T-cell (primary cell): Measurements from ENCODE around the gene CDH4. TPM values are rescaled to one million over a fixed set of nuclear protein-coding genes. Genes with fewer than 3 reads are reported as not detected.

Experiments used
- ATAC-seq, 4 experiments: fragments of 200-7000 bp in 3 of 4; fragments of 150-1000 bp in 1 of 4; cut with Tn5 transposase; replicated peaks in 1 of 4; 1 replicate in 3 of 4; 2 replicates in 1 of 4; pipeline ENCODE4 v1.10.0; 2021; ENCODE audit warnings: moderate library complexity in 3 of 4, mild to moderate bottlenecking in 2 of 4, moderate number of reproducible peaks in 1 of 4
- CTCF ChIA-PET, 2 donors: fragments of 300-600 bp; sonication (Branson Sonifier 250); formaldehyde crosslinking; loops; one replicate each; lab custom pipeline; 2022; ENCODE audit warnings: antibody characterized with exemption in 2 of 2; lab: Charles Lee
- POLR2A ChIA-PET, 2 donors: fragments of 300-600 bp; sonication (Branson Sonifier 250); formaldehyde crosslinking; loops; one replicate each; lab custom pipeline; 2022; ENCODE audit warnings: antibody characterized with exemption in 2 of 2; lab: Charles Lee
- DNase-seq, 35 experiments: peaks; one replicate each; pipeline versions ENCODE4 v3.0.0 to v3.0.0-alpha.2; 2013 to 2023
- H3K27ac ChIP-seq: one replicate; pipeline ENCODE4 v1.5.1; 2013; ENCODE audit warnings: low read length
- H3K27me3 ChIP-seq, 2 experiments: replicated peaks in 1 of 2; 1 replicate in 1 of 2; 2 replicates in 1 of 2; pipeline versions ENCODE4 v1.6.1 to v1.7.0; 2013; ENCODE audit warnings: low read length in 1 of 2, mixed read lengths in 1 of 2; ENCODE audit not compliant: control insufficient read depth in 2 of 2, insufficient read depth in 2 of 2; ENCODE audit errors: extremely low read depth in 1 of 2
- H3K36me3 ChIP-seq, 2 donors: 1 replicate in 1 of 2; 2 replicates in 1 of 2; pipeline versions ENCODE4 v1.6.1 to v1.7.0; 2013; ENCODE audit warnings: low read length in 1 of 2; ENCODE audit not compliant: control insufficient read depth in 2 of 2, insufficient read depth in 1 of 2; ENCODE audit errors: extremely low read depth in 1 of 2
- H3K4me1 ChIP-seq, 2 experiments: 1 replicate in 1 of 2; 2 replicates in 1 of 2; pipeline versions ENCODE4 v1.6.1 to v1.7.0; 2013; ENCODE audit warnings: low read length in 2 of 2, mixed read lengths in 1 of 2; ENCODE audit not compliant: insufficient read depth in 2 of 2, control insufficient read depth in 1 of 2; ENCODE audit errors: extremely low read depth in 1 of 2
- H3K4me3 ChIP-seq, 2 donors: 1 replicate in 1 of 2; 2 replicates in 1 of 2; pipeline versions ENCODE4 v1.5.1 to v1.7.0; 2013; ENCODE audit warnings: mild to moderate bottlenecking in 2 of 2, low read length in 1 of 2, moderate library complexity in 1 of 2; ENCODE audit not compliant: control insufficient read depth in 1 of 2; ENCODE audit errors: extremely low read depth in 1 of 2
- H3K9me3 ChIP-seq: 2 replicates; pipeline ENCODE4 v1.7.0; 2013
- H3K27ac Mint-ChIP-seq, 2 donors: one replicate each; pipeline ENCODE4 v1.8.0; 2020 to 2021; ENCODE audit warnings: mild to moderate bottlenecking in 2 of 2, mixed read lengths in 2 of 2
- H3K27me3 Mint-ChIP-seq, 2 donors: one replicate each; pipeline ENCODE4 v1.8.0; 2021 to 2022; ENCODE audit warnings: mixed read lengths in 2 of 2
- H3K36me3 Mint-ChIP-seq: one replicate; pipeline ENCODE4 v1.8.0; 2021; ENCODE audit warnings: mixed read lengths
- H3K4me1 Mint-ChIP-seq, 3 donors: one replicate each; pipeline ENCODE4 v1.8.0; 2020 to 2022; ENCODE audit warnings: mixed read lengths in 3 of 3, mild to moderate bottlenecking in 1 of 3
- H3K4me3 Mint-ChIP-seq, 3 donors: one replicate each; pipeline ENCODE4 v1.8.0; 2020 to 2022; ENCODE audit warnings: mild to moderate bottlenecking in 3 of 3, mixed read lengths in 3 of 3, moderate library complexity in 3 of 3
- H3K9me3 Mint-ChIP-seq, 3 donors: one replicate each; pipeline ENCODE4 v1.8.0; 2020 to 2022; ENCODE audit warnings: mixed read lengths in 3 of 3
- WGBS: methylation state at CpG from one replicate; pipeline ENCODE4 v1.1.5; 2013; ENCODE audit warnings: missing lambda C conversion rate; ENCODE audit not compliant: insufficient coverage; 5-methylcytosine and 5-hydroxymethylcytosine counted together
- total RNA-seq, 35 experiments: library from RNA in 6 of 35; stranded (reverse) in 6 of 35; fragments of 120-200 nt in 1 of 35; gene quantifications; one replicate each; pipeline versions ENCODE4 v1.2.1 to v1.2.4 and lab custom pipeline; 2013 to 2026

Gene CDH4
- total RNA-seq, 5 donors from 2014 or later (not counting 1 experiment from before 2014, with no cell fraction given) = 0.06 to 0.64 (median 0.14) TPM

- H3K9me3 ChIP-seq = no peaks in the 10 kb centered on the region
- no peaks in the 10 kb centered on the region for H3K36me3 Mint-ChIP-seq
- H3K27ac Mint-ChIP-seq = no peak overlapping the region
- H3K4me1 Mint-ChIP-seq = no peaks in the 10 kb centered on the region
- H3K27me3 ChIP-seq = peaks cover 0 to 13% of the 10 kb centered on the region in 2 experiments
- DNase-seq = no peak
- no peak overlapping the region for H3K4me3 Mint-ChIP-seq
- ATAC-seq = no peak
- no peaks in the 10 kb centered on the region for H3K4me1 ChIP-seq
- 64% methylated on average over 6 of the region's 6 CpGs for WGBS
- no peak overlapping the region for H3K4me3 ChIP-seq
- peaks cover 5 to 11% (median 7%) of the 10 kb centered on the region in 3 donors for H3K9me3 Mint-ChIP-seq
- H3K27me3 Mint-ChIP-seq = peaks cover 0 to 3% of the 10 kb centered on the region in 2 donors
- H3K27ac ChIP-seq = no peak overlapping the region
- ChIA-PET POLR2A (no interaction called here), CTCF (no interaction called here)
- no peaks in the 10 kb centered on the region for H3K36me3 ChIP-seq
Measured at GRCh38 chr20:61749406-61750075, 497.5 kb downstream of the CDH4 start.

DNA sequence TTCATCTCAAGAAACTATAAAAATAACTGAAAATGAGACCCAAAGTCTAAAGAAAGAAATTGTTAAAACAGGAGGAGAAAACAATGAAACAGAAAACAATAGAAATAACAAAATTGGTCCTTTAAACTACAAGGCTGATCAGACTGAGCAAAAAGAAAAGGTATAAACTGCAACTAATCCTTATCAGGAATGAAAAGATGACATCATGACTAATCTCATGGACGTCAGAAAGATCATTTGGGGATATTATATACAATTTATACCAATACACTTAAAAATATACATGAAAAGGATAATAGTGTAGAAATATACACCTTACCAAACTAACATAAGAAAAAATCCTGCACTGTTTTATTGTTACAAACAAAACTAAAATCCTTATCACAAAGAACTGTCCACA lies 498.0 kb downstream of the CDH4 start:
- Histone ChIP-seq H3K27me3 (peaks cover 0 to 13% of the 10 kb centered on the region in 2 experiments), H3K27ac (no peak overlapping the region), H3K9me3 (no peaks in the 10 kb centered on the region), H3K4me1 (no peaks in the 10 kb centered on the region), H3K36me3 (no peaks in the 10 kb centered on the region), H3K4me3 (no peak overlapping the region)
- Mint-ChIP-seq H3K4me1 (no peaks in the 10 kb centered on the region), H3K4me3 (no peak overlapping the region), H3K36me3 (no peaks in the 10 kb centered on the region), H3K27ac (no peak overlapping the region), H3K27me3 (peaks cover 0 to 3% of the 10 kb centered on the region in 2 donors), H3K9me3 (peaks cover 5 to 11% (median 7%) of the 10 kb centered on the region in 3 donors)
- ChIA-PET CTCF (interaction anchor here in 1 of 2 donors (0.6 kb wide), 1 partner anchor 471 kb away, joined by 4 read pairs; no protein-coding TSS in a partner anchor), POLR2A (no interaction called here)
- ATAC-seq = no peak
- DNase-seq = no peak
- no CpG with 5 or more reads among the region's 1 CpG for WGBS

DNA sequence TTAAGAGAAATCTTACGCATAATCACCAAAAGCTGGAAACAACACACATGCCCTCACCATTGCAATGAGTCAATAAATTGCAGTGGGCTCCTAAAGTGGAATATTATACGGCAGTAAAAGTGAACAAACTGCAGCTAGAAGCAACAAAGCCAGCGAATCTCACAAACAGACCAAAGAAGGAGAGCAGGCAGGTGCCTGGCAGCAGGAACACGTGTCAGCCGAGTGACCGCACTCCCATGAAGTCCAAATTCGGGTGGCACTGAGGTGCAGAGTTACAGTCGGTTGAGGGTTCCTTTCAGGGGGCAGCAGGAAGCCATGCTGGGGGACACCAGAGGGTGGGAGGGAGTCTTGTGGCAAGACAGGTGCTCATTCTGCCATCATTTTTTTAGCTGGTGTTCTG lies 500.5 kb downstream of the CDH4 start:
- Mint-ChIP-seq H3K4me3 (no peak overlapping the region), H3K27me3 (no peaks in the 10 kb centered on the region), H3K4me1 (no peaks in the 10 kb centered on the region), H3K36me3 (no peaks in the 10 kb centered on the region), H3K27ac (no peak overlapping the region), H3K9me3 (peaks cover 5 to 10% (median 5%) of the 10 kb centered on the region in 3 donors)
- no peaks in the 10 kb centered on the region for H3K36me3 ChIP-seq
- ChIA-PET POLR2A (no interaction called here), CTCF (no interaction called here)
- WGBS = 78% methylated on average over 7 of the region's 8 CpGs
- H3K4me1 ChIP-seq = no peaks in the 10 kb centered on the region
- H3K9me3 ChIP-seq = no peaks in the 10 kb centered on the region
- no peak overlapping the region for H3K27ac ChIP-seq
- no peaks in the 10 kb centered on the region for H3K27me3 ChIP-seq
- no peak overlapping the region for H3K4me3 ChIP-seq
- ATAC-seq (no peak), DNase-seq (no peak)

GRCh38 chr20:61753316-61753942 lies 501.4 kb downstream of the CDH4 start:
- no peak overlapping the region for H3K27ac Mint-ChIP-seq
- H3K27ac ChIP-seq = no peak overlapping the region
- WGBS = 70% methylated on average over 10 of the region's 12 CpGs
- no peaks in the 10 kb centered on the region for H3K27me3 ChIP-seq
- no peaks in the 10 kb centered on the region for H3K4me1 Mint-ChIP-seq
- no peak overlapping the region for H3K4me3 Mint-ChIP-seq
- H3K4me3 ChIP-seq = no peak overlapping the region
- peaks cover 3 to 10% (median 5%) of the 10 kb centered on the region in 3 donors for H3K9me3 Mint-ChIP-seq
- no peak for ATAC-seq
- no peaks in the 10 kb centered on the region for H3K36me3 ChIP-seq
- H3K36me3 Mint-ChIP-seq = no peaks in the 10 kb centered on the region
- DNase-seq = no peak
- ChIA-PET POLR2A (no interaction called here), CTCF (no interaction called here)
- H3K4me1 ChIP-seq = no peaks in the 10 kb centered on the region
- H3K9me3 ChIP-seq = no peaks in the 10 kb centered on the region
- H3K27me3 Mint-ChIP-seq = no peaks in the 10 kb centered on the region

GRCh38 chr20:61753987-61754956 lies 502.2 kb downstream of the CDH4 start:
- no peaks in the 10 kb centered on the region for H3K36me3 Mint-ChIP-seq
- DNase-seq (no peak), ATAC-seq (no peak)
- H3K27ac Mint-ChIP-seq = no peak overlapping the region
- H3K4me1 ChIP-seq = no peaks in the 10 kb centered on the region
- whole genome bisulfite sequencing = 84% methylated on average over 17 of the region's 23 CpGs
- no peak overlapping the region for H3K27ac ChIP-seq
- no peaks in the 10 kb centered on the region for H3K27me3 Mint-ChIP-seq
- peaks cover 3 to 8% (median 5%) of the 10 kb centered on the region in 3 donors for H3K9me3 Mint-ChIP-seq
- H3K27me3 ChIP-seq = peaks cover 0 to 2% of the 10 kb centered on the region in 2 experiments
- CTCF ChIA-PET = no interaction called here
- H3K36me3 ChIP-seq = no peaks in the 10 kb centered on the region
- POLR2A ChIA-PET = no interaction called here
- H3K4me1 Mint-ChIP-seq = no peaks in the 10 kb centered on the region
- H3K9me3 ChIP-seq = no peaks in the 10 kb centered on the region
- H3K4me3 ChIP-seq = no peak overlapping the region
- no peak overlapping the region for H3K4me3 Mint-ChIP-seq
